Kidney (tissue), 14 donors: Measurements from ENCODE around the gene CEP131. TPM values are rescaled to one million over a fixed set of nuclear protein-coding genes. Genes with fewer than 3 reads are reported as not detected.
"Not testable (repeated sequence)": the region's sequence is repeated elsewhere in the genome, so short reads cannot be mapped to it uniquely, and the experiment has no call there.

Experiments used
- DNase-seq, 5 donors: peaks; one replicate each; pipeline ENCODE4 v3.0.0-alpha.2; 2013 to 2020
- FAIRE-seq: peaks from 2 replicates; lab custom pipeline; 2012; peaks lifted over from hg19 to GRCh38; lab: Jason Lieb, UNC
- H3K27ac ChIP-seq, 2 donors: one replicate each; pipeline ENCODE4 v1.7.0; 2013; ENCODE audit warnings: low read depth in 2 of 2, low read length in 2 of 2, inconsistent platforms in 1 of 2
- H3K27me3 ChIP-seq: one replicate; pipeline ENCODE4 v1.7.1; 2013; ENCODE audit warnings: low read length, inconsistent platforms; ENCODE audit not compliant: control insufficient read depth, insufficient read depth
- H3K36me3 ChIP-seq, 3 donors: one replicate each; pipeline versions ENCODE4 v1.7.0 to v1.7.1; 2013; ENCODE audit warnings: low read length in 3 of 3, control low read depth in 1 of 3, inconsistent platforms in 1 of 3; ENCODE audit not compliant: insufficient read depth in 3 of 3, control insufficient read depth in 2 of 3
- H3K4me1 ChIP-seq, 3 donors: one replicate each; pipeline versions ENCODE4 v1.7.0 to v1.7.1; 2013; ENCODE audit warnings: low read length in 3 of 3, inconsistent platforms in 1 of 3, low read depth in 1 of 3; ENCODE audit not compliant: control insufficient read depth in 2 of 3, insufficient read depth in 2 of 3
- H3K4me3 ChIP-seq, 3 donors: one replicate each; pipeline versions ENCODE4 v1.7.0 to v1.8.1; 2013; ENCODE audit warnings: low read length in 3 of 3, control low read depth in 1 of 3, inconsistent platforms in 1 of 3
- H3K9ac ChIP-seq, 3 donors: one replicate each; pipeline versions ENCODE4 v1.7.0 to v1.7.1; 2013; ENCODE audit warnings: low read length in 3 of 3, control low read depth in 1 of 3, inconsistent platforms in 1 of 3
- H3K9me3 ChIP-seq, 3 donors: one replicate each; pipeline versions ENCODE4 v1.7.0 to v1.7.1; 2013; ENCODE audit warnings: low read length in 3 of 3, control low read depth in 1 of 3, inconsistent platforms in 1 of 3; ENCODE audit not compliant: control insufficient read depth in 2 of 3, insufficient read depth in 1 of 3
- CTCF ChIP-seq: IDR thresholded peaks from 3 replicates; pipeline ENCODE4 v1.5.1; 2012; ENCODE audit warnings: mild to moderate bottlenecking, moderate library complexity, borderline replicate concordance; ENCODE audit not compliant: insufficient read depth; ENCODE audit errors: extremely low read depth
- intact Hi-C: fragments of 100-400 bp; cut with DNase I; formaldehyde crosslinking; loops from one replicate; pipeline ENCODE4 v1.11.1; 2022
- polyA plus RNA-seq: library from polyadenylated mRNA; stranded (reverse); fragments of 350-450 nt; fragmentation: Illumina TruSeq; extraction: RNeasy Lipid Tissue Mini Kit (QIAGEN cat#74804); gene quantifications from one replicate; pipeline ENCODE4 v1.2.3, GENCODE V29; 2014; ENCODE audit warnings: low read depth, low replicate concordance; ENCODE audit not compliant: insufficient read depth
- total RNA-seq: library from RNA; stranded (reverse); fragmentation: NEBNext Ultra II Directional; extraction: Animal tissue kit (Norgen Biotek cat#: 25700); gene quantifications from one replicate; pipeline ENCODE4 v1.2.1, GENCODE V29; 2021
- donor health status: control.
- donor health status: control.
- donor health status: control.
- donor health status: control.
- donor health status: control.
- donor health status: DM: yes; HTN: yes; CAD: no.
- donor health status: Normal renal cell carcinoma (clear cell type).

CEP131 gene
- total and polyA plus RNA-seq, 2 donors from 2014 or later, result 6.9 to 7.5 TPM

GRCh38 chr17:81148986-81149533 lies 73.7 kb downstream of the CEP131 start:
- no peak for TF ChIP-seq CTCF
- Histone ChIP-seq H3K4me1 (no peaks in the 10 kb centered on the region), H3K9me3 (no peaks in the 10 kb centered on the region), H3K36me3 (no peaks in the 10 kb centered on the region), H3K9ac (no peak overlapping the region), H3K27me3 (no peaks in the 10 kb centered on the region), H3K27ac (no peak overlapping the region), H3K4me3 (no peak overlapping the region)
- intact Hi-C loops, result no loop called here
- no peak for FAIRE-seq
- no peak for DNase-seq

GRCh38 chr17:81148571-81148970 lies 74.2 kb downstream of the CEP131 start:
- Histone ChIP-seq H3K9ac (no peak overlapping the region), H3K36me3 (no peaks in the 10 kb centered on the region), H3K9me3 (no peaks in the 10 kb centered on the region), H3K4me1 (no peaks in the 10 kb centered on the region), H3K27me3 (no peaks in the 10 kb centered on the region), H3K4me3 (no peak overlapping the region), H3K27ac (no peak overlapping the region)
- no peak for DNase-seq
- no peak for FAIRE-seq
- no peak for TF ChIP-seq CTCF
- intact Hi-C loops, result no loop called here

GRCh38 chr17:81147701-81148100 lies 75.1 kb downstream of the CEP131 start:
- no peak overlapping the region for H3K27ac ChIP-seq
- no peaks in the 10 kb centered on the region for H3K9me3 ChIP-seq
- no peak overlapping the region for H3K9ac ChIP-seq
- intact Hi-C loops, result no loop called here
- H3K4me1 ChIP-seq, result peaks cover 0 to 3% (median 0%) of the 10 kb centered on the region in 3 donors
- no peaks in the 10 kb centered on the region for H3K36me3 ChIP-seq
- no peaks in the 10 kb centered on the region for H3K27me3 ChIP-seq
- DNase-seq (no peak), FAIRE-seq (no peak)
- no peak for TF ChIP-seq CTCF
- no peak overlapping the region for H3K4me3 ChIP-seq

GRCh38 chr17:81146208-81146607 lies 76.6 kb downstream of the CEP131 start:
- H3K36me3 ChIP-seq, H3K9ac ChIP-seq, H3K4me1 ChIP-seq, H3K27me3 ChIP-seq, DNase-seq, H3K27ac ChIP-seq, FAIRE-seq, H3K4me3 ChIP-seq, H3K9me3 ChIP-seq, intact Hi-C loops: not testable (repeated sequence)
